ENCODE data around the gene TTLL9.
"Not testable (repeated sequence)": the region's sequence is repeated elsewhere in the genome, so short reads cannot be mapped to it uniquely, and the experiment has no call there.

Gene TTLL9

DNA sequence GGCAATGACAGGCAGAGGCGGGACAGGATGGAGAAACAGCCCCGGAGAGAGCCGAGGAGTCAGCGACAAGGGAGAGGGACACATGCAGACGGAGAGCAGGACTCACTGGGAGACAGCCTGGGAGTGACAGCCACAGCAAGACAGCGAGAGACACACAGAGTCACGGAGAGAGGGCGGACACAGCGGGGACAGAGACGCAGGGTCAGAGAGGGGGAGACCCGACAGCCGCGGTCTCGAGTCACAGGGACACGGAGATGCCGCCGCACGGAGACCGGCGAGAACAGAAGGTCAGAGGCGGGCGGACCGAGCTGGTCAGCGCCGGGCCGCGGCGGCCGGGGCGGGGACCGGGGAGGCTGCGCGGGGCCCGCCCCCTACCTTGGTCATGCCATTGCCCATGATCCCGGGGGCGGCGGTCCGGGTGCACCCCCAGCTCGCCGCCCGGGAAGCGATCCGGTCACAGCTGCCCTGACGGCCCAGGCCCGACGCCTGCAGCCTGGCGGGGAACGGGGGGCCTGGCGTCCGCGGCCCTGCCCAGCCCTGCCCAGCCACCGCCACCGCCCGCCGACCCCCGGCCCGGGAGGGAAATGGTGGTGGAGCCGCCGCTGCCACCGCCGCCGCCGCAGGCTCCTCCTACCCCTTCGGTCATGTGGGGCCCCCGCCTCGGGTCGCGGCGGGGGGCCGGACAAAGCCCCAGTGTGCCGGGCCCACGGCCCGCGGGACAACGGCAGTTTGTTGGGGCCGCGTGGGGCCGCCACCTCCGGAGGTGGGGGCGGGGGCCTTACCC is at the start of gene TTLL9, which contains the start of gene DUSP15:
Gene TTLL9, plus strand, starts transcription at position 693 of the 784 bp plus-strand sequence. CDS start 493 bp downstream, outside the sequence.
Gene DUSP15, minus strand, starts transcription at position 586 of the 784 bp plus-strand sequence. Its CDS starts 190 bp downstream, at position 396.
- no peak for DNase-seq (ENCODE audit: low read depth in 2 of 3, low spot score in 1 of 3)

DNA sequence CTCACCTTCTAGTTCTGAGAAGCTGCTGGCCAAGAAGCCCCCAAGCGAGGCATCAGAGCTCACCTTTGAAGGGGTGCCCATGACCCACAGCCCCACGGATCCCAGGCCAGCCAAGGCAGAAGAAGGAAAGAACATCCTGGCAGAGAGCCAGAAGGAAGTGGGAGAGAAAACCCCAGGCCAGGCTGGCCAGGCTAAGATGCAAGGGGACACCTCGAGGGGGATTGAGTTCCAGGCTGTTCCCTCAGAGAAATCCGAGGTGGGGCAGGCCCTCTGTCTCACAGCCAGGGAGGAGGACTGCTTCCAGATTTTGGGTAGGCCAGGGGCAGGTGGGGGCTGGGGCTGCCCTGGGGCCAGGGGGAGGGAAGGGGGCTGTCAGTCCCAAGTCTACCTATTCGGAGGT is 49.0 kb upstream of the TTLL9 start:
- DNase-seq (ENCODE audit: low read depth in 2 of 3, low spot score in 1 of 3), result no peak

GRCh38 chr20:31822421-31823330 is 47.8 kb upstream of the TTLL9 start:
- DNase-seq (ENCODE audit: low read depth in 2 of 3, low spot score in 1 of 3), result peak; percentile 46 to 74 (median 55)

GRCh38 chr20:31823360-31824124 is 46.9 kb upstream of the TTLL9 start:
- DNase-seq (ENCODE audit: low read depth in 2 of 3, low spot score in 1 of 3), result no peak

GRCh38 chr20:31824125-31824485 is 46.3 kb upstream of the TTLL9 start:
- DNase-seq (ENCODE audit: low read depth in 2 of 3, low spot score in 1 of 3), result no peak

- DNase-seq (ENCODE audit: low read depth in 2 of 3, low spot score in 1 of 3), result no peak
Measured at GRCh38 chr20:31824554-31825313, 45.7 kb upstream of the TTLL9 start.

GRCh38 chr20:31826074-31826473 is 44.4 kb upstream of the TTLL9 start:
- DNase-seq (ENCODE audit: low read depth in 2 of 3, low spot score in 1 of 3), result no peak

- no peak for DNase-seq (ENCODE audit: low read depth in 2 of 3, low spot score in 1 of 3)
Measured at GRCh38 chr20:31827059-31827458, 43.4 kb upstream of the TTLL9 start.

DNA sequence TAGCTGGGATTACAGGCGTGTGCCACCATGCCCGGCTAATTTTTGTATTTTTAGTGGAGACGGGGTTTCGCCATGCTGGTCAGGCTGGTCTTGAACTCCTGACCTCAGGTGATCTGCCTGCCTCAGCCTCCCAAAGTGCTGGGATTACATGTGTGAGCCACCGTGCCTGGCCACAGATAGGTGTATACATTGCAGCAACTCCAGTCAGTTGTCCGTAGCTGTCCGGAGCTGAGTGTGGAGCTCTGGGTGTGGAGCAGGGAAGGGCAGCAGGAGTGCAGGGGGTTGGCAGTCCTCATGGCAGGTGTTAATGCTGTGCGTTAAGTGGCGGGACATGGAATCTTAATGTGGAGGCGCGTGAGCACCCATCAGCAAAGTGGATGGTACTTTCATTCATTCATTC is 42.4 kb upstream of the TTLL9 start:
- DNase-seq (ENCODE audit: low read depth in 2 of 3, low spot score in 1 of 3), result not testable (repeated sequence)

- no peak for DNase-seq (ENCODE audit: low read depth in 2 of 3, low spot score in 1 of 3)
Measured at GRCh38 chr20:31829731-31830130, 40.7 kb upstream of the TTLL9 start.

GRCh38 chr20:31830406-31830981 is 39.9 kb upstream of the TTLL9 start:
- no peak for DNase-seq (ENCODE audit: low read depth in 2 of 3, low spot score in 1 of 3)

GRCh38 chr20:31831211-31831610 is 39.2 kb upstream of the TTLL9 start:
- no peak for DNase-seq (ENCODE audit: low read depth in 2 of 3, low spot score in 1 of 3)

DNA sequence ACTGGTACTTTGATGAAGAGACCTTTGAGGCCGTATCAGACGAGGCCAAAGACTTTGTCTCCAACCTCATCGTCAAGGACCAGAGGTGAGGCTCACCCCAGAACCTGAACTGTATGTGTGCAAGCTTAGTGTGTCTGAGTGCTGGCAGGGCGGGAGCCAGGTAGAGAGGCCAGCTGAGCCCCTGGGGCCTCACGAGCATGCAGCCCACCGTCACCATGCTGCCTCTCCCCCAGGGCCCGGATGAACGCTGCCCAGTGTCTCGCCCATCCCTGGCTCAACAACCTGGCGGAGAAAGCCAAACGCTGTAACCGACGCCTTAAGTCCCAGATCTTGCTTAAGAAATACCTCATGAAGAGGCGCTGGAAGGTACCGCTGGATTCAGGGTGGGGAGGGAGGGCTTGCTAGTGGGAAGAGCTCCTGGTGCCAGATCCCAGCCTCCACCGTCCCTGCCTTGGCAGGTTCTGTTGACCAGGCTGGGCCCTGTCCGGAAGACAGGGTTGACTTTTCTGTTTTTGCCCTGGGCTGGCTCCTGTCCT is 38.6 kb upstream of the TTLL9 start:
- no peak for DNase-seq (ENCODE audit: low read depth in 2 of 3, low spot score in 1 of 3)

GRCh38 chr20:31833130-31833930 is 37.1 kb upstream of the TTLL9 start:
- peak; percentile 40 to 75 (median 48) for DNase-seq (ENCODE audit: low read depth in 2 of 3, low spot score in 1 of 3)

DNA sequence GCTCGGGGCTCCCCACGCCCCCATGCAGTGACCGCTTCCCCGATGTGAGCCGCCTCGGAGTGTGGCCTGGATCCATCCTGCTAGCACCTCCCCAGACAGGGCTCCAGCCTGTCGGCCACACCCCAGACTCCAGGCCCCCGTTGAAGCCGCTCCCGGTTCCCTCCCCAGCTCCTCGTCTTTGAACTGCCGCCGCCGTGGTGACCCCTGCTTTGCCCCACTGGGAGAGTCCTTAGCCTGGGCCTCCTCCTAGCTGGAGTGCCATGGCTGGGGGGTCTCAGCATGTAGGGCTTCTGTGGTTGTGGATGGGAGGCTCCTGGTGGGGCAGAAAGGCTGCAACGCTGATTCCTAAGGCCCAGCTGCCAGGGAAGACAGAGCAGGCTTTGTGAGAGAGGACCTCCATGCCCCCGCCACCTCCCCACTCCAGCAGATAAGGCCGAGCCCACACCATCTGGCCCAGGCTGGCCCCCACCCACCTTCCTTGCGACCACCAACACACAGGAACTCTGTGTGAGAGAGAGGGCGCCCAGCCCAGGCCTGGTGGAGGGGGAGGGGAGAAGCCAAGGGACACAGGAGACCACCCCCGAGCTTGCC is 36.4 kb upstream of the TTLL9 start:
- DNase-seq (ENCODE audit: low read depth in 2 of 3, low spot score in 1 of 3), result no peak

DNA sequence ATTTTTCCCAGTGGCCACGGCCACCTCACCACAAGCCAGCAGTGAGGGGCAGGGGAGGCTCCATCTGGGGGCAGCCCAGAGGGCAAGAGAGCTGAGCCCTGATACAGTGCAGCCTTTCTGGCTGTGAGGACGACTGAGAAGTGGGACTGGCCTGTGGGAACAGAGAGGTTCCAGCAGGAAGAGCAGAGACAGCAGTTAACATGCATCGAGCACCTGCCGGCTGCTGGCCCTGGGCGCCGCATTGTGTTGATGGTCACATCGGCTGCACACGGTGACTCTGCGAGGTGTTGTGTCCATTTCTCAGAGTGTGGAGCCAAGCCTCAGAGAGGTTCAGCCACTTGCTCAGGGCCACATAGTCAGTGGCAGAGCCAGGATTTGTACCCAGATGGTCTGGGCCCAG is 34.9 kb upstream of the TTLL9 start:
- DNase-seq (ENCODE audit: low read depth in 2 of 3, low spot score in 1 of 3), result no peak

- DNase-seq (ENCODE audit: low read depth in 2 of 3, low spot score in 1 of 3), result peak in 1 of 3 donors; percentile 13
Measured at GRCh38 chr20:31835977-31836852, 34.2 kb upstream of the TTLL9 start.

All from stimulated activated CD4-positive, alpha-beta T cell treated with anti-CD3 and anti-CD28 coated beads, Interleukin-12 subunit alpha, Interleukin-12 subunit beta, amount 100 ng/mL, for 48 hours (primary cell).